Right hindlimb (tissue), 1 donor: Measurements from ENCODE around the gene GNMT.
"Not testable (repeated sequence)": the region's sequence is repeated elsewhere in the genome, so short reads cannot be mapped to it uniquely, and the experiment has no call there.

Source experiments
- DNase-seq: peaks from one replicate; pipeline ENCODE4 v3.0.0-alpha.2; 2018

The GNMT gene

GRCh38 chr6:42978839-42979522 is 18.4 kb downstream of the GNMT start, which contains the start of gene PEX6:
Gene PEX6, minus strand, starts transcription at chr6:42979181. Its CDS starts 31 bp downstream, at chr6:42979150.
- peak; percentile 92 for DNase-seq

GRCh38 chr6:42979523-42980177 is 19.1 kb downstream of the GNMT start:
- DNase-seq: no peak

GRCh38 chr6:42981836-42982235 is 21.3 kb downstream of the GNMT start:
- DNase-seq: no peak

- DNase-seq: peak; percentile 99
These were observed 23.7 kb downstream of the GNMT start, which contains the start of gene PPP2R5D for GRCh38 chr6:42984001-42984923. Gene PPP2R5D, plus strand, starts transcription at chr6:42984570. Its CDS starts 108 bp downstream, at chr6:42984678.

- DNase-seq: peak; percentile 53
These were observed 24.4 kb downstream of the GNMT start for GRCh38 chr6:42984924-42985475.

GRCh38 chr6:42987533-42988451 is 27.2 kb downstream of the GNMT start:
- DNase-seq: no peak

GRCh38 chr6:42988486-42989020 is 28.0 kb downstream of the GNMT start:
- DNase-seq: no peak

- DNase-seq: no peak
These were observed 29.4 kb downstream of the GNMT start for GRCh38 chr6:42989923-42990322.

GRCh38 chr6:42993445-42993844 is 32.9 kb downstream of the GNMT start:
- no peak for DNase-seq

- DNase-seq: no peak
These were observed 36.0 kb downstream of the GNMT start for GRCh38 chr6:42996513-42996912.

- DNase-seq: not testable (repeated sequence)
These were observed 37.7 kb downstream of the GNMT start for GRCh38 chr6:42998205-42998604.

GRCh38 chr6:43001843-43002242 is 41.3 kb downstream of the GNMT start:
- DNase-seq: no peak

- no peak for DNase-seq
These were observed 45.3 kb downstream of the GNMT start for GRCh38 chr6:43005844-43006243.

GRCh38 chr6:43006251-43006650 is 45.7 kb downstream of the GNMT start:
- no peak for DNase-seq

GRCh38 chr6:43007126-43007525 is 46.6 kb downstream of the GNMT start:
- DNase-seq: no peak

GRCh38 chr6:43009124-43009523 is 48.6 kb downstream of the GNMT start:
- peak; percentile 54 for DNase-seq

GRCh38 chr6:43011207-43011606 is 50.7 kb downstream of the GNMT start:
- DNase-seq: no peak

GRCh38 chr6:43012364-43012763 is 51.8 kb downstream of the GNMT start:
- no peak for DNase-seq

- no peak for DNase-seq
These were observed 52.7 kb downstream of the GNMT start for GRCh38 chr6:43013097-43013842.
